CD4-positive, alpha-beta T cell treated with Interleukin-15 for 1 hour (primary cell): Measurements from ENCODE around the gene CHD1L.
"Not testable (repeated sequence)": the region's sequence is repeated elsewhere in the genome, so short reads cannot be mapped to it uniquely, and the experiment has no call there.

Experiments used
- DNase-seq: peaks from one replicate; pipeline ENCODE4 v3.0.0-alpha.2; 2020

The CHD1L gene

DNA sequence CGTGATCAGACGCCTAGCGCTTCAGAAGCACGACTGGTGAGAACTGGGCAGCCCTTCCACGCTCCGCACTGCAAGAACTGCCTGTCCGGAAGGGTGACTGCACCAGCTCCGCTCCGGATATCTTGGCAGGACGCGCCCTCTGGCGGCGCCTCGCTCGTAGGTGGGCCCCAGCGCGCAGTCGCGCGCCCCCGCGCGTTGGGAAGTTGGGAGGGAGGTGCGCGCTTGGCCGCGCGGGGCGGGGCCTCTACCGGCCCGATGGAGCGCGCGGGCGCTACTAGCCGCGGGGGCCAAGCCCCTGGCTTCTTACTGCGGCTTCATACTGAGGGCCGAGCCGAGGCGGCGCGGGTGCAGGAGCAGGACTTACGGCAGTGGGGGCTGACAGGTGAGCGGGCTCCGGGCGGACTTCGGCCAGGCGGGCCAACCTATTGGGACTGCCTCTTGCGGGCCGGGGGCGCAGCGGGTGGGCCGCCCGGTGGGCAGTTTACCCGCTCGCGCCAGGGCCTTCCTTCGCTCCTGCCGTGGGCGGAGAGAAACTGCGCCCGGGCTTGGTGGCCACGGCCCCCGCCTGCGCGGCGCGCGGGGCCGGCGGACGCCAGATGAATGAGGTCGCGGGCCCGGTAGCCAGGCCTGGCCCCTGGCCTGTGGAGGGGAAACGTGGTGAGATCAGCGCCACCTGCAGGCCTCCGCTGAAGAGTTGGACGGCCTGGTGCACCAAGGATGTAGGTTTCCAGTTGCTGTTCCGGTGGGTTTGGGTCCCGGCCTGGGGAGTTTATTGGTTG lies at the start of gene CHD1L:
Gene CHD1L (plus strand): TSS at position 236 of the 779 bp plus-strand sequence. CDS start 20 bp downstream, at position 256.
- peak; percentile 93 for DNase-seq

DNA sequence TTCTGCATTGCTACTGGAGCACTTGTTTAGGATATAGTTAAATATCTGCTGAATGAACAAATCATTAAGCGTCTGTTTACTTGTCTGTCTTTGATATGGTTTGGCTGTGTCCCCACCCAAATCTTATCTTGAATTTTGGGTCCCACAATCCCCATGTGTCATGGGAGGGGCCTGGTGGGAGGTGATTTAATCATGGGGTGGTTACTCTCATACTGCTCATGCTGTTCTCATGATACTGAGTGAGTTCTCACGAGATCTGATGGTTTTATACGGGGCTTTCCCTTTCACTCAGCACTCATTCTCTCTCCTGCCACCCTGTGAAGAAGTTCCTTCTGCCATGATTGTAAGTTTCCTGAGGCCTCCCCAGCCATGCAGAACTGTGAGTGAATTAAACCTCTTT lies 45.2 kb upstream of the CHD1L start:
- not testable (repeated sequence) for DNase-seq

DNA sequence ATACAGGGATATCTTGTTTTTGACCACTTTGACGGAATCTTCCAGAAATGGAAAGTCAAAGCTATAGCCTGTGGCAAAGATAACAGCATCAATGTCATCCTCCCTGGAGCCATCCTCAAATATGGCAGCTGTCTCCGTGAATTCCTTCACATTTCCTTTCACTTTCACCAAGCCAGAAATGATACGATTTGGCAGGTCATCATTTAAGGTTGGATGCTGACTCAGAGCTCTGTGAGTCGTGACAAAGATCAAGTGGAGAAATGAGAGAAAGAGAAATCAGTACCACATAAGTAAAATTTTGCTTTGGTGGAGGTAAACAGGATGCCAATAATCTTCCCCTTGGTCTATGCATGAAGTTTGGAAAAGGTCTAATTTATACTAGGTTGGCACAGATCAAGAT lies 41.2 kb upstream of the CHD1L start:
- no peak for DNase-seq

DNA sequence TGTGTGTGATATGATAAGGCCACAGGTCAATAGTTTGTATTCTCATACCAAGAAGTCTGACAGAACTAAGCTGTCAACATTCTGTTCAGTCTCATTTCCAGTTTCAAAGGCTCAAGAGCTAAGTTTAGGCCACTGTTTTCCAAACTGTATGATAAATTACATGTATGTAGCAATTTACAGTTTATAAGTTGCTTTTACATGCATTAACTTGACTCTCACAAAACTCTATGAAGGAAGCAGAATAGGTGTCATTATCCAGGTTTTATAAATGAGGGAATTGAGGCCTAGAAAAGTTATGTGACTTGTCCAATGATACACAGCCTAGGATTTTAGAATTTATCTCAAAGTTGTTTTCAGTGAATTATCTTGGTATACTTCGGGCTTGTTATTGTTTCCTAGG lies 40.7 kb upstream of the CHD1L start:
- DNase-seq = no peak

DNA sequence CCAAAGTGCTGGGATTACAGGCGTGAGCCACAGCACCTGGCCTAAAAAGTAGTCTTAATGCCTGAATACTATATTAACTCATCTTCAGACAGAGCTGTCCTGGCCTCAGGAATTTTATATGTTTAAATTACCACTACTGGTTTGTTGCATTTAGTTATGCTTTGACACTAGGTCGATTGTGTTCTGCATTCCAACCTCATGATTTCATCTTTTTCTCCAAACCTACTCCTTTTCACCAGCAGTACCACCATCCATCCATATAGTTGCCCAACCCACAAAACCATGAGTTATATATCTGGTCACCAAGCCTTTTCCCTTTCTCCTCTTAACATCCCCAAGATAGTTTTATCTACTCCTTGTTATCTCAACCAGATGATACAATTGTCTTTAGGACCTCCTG lies 39.9 kb upstream of the CHD1L start:
- no peak for DNase-seq

DNA sequence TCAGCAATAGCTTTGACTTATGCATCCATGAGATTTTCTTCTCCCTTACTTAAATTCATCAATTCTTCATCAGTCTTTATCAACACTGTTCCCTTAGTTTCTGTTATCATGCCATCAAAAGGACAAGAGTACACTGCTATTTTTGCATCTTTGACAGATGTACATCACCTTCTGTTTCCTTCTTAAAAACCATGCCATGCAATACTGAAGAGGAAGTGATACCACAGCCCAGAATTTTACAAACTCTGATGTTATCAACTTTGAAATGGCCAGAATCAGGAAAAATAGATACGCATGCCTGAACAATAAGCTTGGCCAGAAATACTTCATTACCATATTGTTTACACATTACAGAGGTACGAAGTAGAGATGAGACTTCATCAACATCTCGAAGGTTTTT lies 38.4 kb upstream of the CHD1L start:
- no peak for DNase-seq

DNA sequence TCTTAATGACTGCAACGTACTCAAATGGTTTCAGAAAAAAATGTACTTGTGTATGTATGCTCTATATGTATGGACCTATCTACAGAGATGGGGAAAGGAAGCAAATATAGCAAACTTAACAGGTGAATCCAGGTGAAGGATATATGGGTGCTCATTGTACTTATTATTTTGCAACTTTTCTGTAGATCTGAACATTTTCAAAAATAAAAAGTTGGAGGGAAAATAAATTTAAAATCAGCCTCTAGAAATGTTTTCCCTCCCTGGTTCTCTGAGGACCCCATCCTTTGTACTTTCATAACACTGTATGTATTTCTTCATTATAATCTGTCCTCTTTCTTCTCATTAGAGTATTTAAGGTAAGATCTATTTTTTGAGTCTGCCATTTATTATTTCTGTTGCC lies 35.3 kb upstream of the CHD1L start:
- DNase-seq = no peak

DNA sequence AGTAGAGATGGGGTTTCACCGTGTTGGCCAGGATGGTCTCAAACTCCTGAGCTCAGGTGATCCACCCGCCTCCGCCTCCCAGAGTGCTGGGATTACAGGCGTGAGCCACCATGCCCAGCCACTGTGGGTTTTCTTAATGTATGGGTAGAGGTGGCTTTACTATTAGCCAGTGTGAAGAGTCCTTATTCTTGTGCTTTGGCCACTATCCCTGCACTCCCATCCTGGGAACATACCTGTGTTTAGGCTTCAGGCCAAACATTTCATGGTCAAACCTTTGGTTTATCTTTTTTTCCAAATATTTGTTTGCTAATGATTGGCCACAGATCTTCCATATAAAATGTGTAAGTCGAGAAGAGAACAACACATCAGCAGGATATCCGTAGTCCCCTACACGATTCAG lies 33.9 kb upstream of the CHD1L start:
- DNase-seq = no peak

DNA sequence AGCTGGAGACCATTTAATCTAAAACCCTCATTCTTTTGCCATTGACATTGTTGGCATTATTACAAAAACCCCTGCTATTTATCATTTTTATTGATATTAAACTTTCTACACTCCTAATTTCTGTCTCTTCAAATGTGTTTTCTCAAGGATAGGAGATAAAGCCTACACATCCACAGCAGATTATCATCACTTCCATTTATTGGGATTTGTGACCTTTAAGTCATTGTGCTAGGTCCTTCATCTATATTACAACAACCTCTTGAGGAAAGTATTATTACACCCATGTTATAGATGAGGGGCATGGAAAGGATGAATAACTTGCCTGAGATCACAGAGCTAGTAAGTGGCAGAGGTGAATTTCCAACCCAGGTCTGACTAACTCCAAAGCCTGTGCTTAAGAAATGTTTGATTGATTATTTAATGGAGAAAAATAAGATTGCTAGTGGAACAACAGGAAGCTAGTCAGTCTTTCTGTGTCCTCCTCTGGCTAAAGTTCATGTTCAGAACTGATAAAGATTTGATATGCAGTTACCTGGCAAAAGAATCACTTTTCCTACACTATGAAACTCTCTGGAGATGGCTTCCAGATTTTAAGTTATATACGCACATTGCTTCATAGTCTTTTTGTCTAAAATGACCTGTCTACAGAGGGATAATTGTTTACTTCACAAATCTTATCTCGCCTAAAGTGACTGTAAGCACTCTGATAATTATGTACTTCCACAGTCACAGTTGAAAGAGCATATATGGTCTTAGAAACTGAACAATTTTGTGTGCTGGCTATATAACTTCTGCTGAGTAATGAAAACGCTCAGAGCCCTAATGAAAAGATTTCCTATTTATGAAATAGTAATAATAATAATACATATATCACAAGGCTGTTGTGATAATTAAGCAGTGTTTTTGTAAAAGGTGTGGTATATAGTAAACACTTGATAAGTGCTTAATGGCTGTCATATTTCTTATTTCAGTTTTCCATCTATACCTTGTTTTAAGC lies 32.4 kb upstream of the CHD1L start:
- DNase-seq = no peak

DNA sequence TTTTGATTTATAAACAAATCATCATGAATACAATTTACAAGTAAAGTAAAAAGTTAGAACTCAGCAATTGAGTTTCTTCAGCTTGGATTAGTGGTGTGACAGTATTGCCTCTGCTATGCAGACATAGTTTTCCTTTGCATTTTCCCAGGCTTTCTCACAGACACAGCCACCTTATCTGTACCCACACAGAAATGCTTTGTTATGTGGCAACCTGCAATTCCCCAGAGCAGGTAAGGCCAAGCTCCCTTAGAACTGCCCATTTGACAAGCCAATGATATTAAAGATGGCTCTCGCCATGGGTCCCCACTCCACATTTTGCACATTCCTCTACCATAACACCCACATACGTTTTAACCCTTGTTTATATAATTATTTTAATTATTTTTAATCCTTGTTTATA lies 31.5 kb upstream of the CHD1L start:
- no peak for DNase-seq

DNA sequence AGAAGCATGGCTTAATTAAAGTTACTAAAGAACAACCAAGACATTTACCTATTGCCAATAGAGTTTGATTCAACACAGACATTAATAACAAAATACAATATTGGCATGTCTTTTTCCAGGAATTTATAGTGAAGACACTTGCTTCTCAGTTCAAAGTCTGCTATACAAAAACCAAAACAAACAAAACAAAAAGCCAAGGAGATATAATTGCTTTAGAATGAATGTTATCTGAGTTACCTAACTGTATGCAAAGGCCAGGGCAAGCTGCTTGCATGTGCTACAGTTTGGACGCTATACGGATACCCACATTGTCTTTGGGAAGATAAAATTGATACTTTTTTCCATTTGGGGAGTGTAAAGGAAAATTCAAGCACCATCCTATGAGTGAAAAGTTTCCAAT lies 30.9 kb upstream of the CHD1L start:
- DNase-seq = no peak

DNA sequence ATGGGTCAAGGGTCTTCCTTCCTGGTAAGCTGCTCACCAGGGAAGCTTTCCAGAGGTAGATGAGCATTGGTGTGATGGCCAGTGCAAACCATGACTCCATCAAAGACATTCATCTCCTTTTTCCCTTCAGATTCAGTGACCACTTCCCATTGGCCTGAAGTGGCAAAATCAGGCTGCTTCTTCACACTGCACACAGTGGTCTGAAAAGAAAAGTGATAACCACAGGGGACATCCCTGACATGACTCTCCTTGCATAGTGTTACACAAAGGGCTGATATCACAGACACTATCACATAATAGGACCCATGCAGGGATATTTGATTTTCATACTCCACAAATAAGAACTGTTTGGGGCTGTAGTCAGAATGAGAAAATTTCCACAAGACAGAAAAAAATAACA lies 29.2 kb upstream of the CHD1L start:
- no peak for DNase-seq

DNA sequence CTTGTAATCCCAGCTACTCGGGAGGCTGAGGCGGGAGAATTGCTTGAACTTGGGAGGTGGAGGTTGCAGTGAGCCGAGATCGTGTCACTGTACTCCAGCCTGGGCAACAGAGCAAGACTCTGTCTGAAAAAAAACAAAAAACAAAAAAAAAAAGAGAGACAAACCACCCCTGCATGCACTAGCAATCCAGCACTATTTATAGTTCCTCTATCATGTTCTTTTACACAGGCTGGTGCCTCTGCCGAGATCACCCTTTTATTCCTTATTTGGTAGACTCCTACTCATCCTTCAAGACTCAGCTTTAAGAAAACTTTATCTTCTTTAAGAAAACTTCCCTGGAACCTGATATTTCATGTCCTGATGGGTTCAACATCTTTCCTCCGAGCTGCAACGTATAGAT lies 28.2 kb upstream of the CHD1L start:
- no peak for DNase-seq

DNA sequence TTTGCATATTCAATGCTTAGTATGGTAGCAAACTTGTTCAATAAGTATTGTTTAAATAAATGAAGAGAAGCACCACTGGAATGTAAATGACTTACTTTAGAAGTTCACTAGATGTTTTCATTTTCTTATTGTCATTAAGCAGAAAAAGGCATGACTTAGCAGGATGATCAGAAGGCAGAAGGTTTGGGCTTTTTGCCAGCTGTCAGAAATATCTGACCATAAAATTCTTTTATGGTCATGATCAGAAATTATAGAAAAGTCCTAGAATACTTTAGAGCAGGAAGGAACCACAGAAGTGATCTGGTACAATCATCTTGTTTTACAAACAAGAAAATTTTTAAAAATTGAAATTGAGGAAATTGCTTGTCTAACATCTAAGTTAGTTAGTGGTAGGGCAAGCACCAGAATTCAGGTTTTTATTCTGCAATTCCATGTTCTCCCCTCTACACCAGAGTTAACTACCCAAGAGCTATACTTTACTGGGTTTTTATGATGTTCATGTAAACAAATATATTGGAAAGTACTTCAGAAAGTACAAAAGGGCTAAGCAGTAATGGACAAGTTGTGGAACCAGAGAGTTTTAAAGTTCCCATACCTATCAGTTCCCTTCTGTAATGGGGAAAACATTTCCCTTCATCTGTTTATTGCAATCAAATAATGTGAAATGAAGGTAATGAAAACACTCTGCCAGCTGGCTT lies 27.5 kb upstream of the CHD1L start:
- DNase-seq = no peak

DNA sequence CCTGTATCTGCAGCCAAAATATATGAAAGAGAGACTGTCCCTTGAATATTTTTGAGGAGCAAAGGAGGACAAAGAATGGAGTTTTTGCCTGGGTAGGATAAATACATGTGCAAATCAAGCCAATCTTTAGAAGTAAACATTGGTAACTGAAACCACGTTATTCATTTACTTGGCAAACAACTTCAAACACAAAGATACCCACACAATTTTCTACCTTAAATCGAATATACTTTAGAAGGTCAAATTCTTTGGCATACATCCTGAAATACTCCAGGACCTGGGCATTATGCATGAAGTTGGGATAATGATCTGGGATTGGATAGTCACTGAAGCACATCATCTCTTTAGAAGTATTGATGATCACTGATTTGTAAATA lies 27.0 kb upstream of the CHD1L start:
- DNase-seq = no peak

DNA sequence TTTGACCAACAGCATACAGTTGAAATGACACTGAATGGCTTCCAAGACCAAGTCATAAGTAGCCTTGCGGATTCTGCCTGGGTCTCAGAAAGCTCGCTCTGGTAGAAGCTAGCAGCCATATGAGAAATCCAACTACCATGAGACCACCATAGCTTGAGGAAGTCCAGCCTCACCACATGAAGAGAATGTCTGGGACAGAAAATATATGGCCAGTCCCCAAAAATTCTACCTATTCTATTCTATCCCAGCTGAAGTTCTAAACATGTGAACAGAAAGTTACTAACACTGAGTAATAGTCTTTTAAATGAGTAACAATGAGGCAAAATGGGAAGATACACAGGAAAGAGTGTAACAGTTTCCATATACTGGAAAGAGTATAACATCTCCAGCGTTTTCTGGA lies 26.4 kb upstream of the CHD1L start:
- no peak for DNase-seq

DNA sequence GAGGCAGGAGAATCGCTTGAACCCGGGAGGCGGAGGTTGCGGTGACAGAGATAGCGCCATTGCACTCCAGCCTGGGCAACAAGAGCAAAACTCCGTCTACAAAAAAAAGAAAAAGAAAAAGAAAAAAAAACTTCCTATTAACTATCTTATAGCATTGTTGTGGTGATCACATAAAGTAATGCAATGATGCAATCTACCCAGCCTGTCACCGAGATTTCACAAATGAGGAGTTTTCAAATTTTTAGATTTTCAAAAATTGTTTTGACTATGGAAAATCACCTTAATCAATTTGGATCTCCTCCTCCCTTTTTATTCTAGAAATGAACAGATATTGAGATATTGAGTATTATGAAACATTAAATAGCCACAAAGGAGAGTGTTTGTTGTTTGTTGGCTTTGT lies 25.3 kb upstream of the CHD1L start:
- DNase-seq = no peak

DNA sequence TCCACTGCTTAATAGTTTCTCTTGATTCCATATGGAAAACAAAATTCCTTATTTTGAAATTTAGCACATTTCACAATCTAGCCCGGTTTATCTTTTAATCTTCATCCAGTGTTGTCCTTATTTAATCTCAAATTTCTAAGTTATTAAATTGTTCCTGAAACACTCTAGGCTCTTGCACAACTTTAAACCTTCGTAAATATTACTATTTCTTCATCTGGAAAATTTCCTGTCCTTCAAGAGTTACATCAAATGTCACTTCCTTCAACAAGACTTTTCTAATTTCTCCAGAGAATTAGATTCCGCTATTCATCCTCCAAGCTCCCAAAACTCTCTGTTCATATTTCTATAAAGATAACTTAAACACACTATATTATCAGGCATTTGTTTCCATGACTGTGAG lies 23.9 kb upstream of the CHD1L start:
- no peak for DNase-seq

DNA sequence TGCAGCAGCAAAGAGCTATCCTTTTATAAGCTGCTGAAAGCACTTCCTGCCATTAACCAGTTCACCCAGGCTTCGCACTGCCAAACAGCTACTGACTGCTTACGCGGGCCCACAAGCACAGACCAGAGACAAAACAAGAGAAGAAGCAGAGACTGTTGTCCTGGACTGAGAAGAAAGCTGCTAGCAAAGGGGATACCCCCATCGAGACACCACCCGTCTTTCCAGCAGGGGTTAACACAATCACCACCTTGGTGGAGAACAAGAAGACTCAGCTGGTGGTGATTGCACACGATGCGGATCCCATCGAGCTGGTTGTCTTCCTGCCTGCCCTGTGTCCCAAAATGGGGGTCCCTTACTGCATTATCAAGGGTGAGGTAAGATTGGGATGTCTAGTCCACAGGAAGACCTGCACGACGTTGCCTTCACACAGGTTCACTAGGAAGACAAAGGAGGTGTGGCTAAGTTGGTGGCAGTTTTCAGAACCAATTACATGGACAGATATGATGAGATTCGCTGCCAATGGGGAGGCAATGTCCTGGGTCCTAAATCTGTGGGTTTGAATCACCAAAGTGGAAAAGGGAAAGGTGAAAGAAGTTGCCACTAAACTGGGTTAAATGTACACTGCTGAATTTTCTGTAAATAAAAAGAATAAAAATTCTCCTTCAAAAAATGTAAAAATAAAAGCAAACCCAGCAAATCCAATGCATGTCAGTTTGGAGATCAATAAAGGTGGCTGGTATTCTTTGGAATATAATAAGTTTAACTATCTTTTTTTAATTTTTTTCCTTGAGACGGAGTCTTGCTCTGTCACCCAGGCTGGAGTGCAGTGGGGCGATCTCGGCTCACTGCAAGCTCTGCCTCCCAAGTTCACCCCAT lies 18.5 kb upstream of the CHD1L start:
- no peak for DNase-seq

DNA sequence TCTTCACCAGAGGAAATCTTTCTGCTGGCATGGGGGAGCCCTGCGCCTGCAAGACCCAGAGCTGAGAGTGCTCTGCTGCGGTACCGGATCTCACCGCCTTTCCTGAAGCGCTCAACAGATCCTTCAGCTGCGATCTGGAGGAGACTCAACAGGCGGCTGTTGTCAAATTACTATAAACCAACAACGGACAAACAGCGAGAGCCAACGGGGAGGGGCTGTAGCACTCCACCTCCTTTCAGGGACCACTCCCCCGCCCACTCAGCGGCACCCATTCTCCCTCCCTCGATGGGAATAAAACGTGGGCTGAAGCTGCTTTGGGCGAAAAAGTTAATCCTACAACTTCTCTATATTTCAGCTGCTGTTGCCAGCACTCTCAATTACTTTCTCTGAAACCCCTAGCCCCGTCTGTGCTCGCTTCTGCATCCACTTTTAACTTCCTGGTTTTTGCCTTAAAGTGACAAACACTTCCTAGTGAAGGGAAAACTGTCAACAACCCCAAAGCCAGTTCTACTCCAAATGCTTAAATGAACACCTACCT lies 17.2 kb upstream of the CHD1L start, which contains the start of gene FMO5:
Gene FMO5 (minus strand): TSS at position 147 of the 538 bp plus-strand sequence. CDS start 310 bp downstream, outside the sequence.
- peak; percentile 46 for DNase-seq

DNA sequence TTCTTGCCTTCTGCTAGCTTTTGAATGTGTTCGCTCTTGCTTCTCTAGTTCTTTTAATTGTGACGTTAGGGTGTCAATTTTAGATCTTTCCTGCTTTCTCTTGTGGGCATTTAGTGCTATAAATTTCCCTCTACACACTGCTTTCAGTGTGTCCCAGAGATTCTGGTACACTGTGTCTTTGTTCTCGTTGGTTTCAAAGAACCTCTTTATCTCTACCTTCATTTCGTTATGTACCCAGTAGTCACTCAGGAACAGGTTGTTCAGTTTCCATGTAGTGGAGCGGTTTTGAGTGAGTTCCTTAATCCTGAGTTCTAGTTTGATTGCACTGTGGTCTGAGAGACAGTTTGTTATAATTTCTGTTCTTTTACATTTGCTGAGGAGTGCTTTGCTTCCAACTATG lies 11.5 kb upstream of the CHD1L start:
- not testable (repeated sequence) for DNase-seq

DNA sequence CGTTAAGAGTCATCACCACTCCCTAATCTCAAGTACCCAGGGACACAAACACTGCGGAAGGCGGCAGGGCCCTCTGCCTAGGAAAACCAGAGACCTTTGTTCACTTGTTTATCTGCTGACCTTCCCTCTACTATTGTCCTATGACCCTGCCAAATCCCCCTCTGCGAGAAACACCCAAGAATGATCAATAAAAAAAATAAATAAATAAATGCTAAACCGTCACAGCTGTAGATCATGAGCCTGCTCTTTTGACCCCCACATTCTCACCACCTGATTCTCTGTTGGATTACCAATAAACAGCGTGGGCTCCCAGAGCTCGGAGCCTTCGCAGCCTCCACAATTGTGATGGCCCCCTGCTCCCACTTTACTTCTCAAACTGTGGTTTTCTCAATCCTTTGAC lies 8.6 kb upstream of the CHD1L start:
- DNase-seq = not testable (repeated sequence)
